Stimulated activated CD4-positive, alpha-beta T cell treated with anti-CD3 and anti-CD28 coated beads, TNF-alpha, amount 100 ng/mL, for 48 hours (primary cell): ENCODE results near the gene SRPK2.
"Not testable (repeated sequence)": the region's sequence is repeated elsewhere in the genome, so short reads cannot be mapped to it uniquely, and the experiment has no call there.

Experiments used
- DNase-seq, 3 donors: peaks; one replicate each; pipeline ENCODE4 v3.0.0-alpha.2; 2020; ENCODE audit warnings: low read depth in 3 of 3

The SRPK2 gene

DNA sequence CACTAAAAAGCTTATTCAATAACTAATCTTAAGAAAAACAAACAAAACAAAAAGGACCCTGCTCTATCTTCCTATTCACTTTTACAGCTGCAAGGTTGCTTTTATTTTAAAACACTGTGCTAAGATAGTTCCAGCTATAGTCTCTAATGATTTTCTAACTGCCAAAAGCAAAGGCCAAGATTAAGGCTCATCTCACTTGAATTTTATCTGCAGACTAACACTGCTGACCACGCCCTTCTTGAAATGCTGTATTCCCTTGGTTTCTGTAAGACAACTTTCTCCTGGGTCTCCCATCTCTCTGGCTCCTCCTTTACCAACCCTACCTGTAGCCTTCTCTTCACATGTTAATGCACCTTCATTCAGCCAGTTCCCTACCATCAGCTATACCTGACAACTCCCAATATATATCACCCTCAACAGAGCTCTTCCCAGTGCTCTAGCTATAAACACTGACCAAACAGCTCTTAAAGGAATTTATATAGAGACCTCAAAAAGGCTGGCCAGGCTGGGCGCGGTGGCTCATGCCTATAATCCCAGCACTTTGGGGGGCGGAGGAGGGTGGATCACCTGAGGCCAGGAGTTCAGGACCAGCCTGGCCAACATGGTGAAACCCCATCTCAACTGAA, 11.7 kb downstream of the SRPK2 start:
- DNase-seq, result no peak

GRCh38 chr7:105369944-105370343, 18.8 kb downstream of the SRPK2 start:
- DNase-seq, result no peak

DNA sequence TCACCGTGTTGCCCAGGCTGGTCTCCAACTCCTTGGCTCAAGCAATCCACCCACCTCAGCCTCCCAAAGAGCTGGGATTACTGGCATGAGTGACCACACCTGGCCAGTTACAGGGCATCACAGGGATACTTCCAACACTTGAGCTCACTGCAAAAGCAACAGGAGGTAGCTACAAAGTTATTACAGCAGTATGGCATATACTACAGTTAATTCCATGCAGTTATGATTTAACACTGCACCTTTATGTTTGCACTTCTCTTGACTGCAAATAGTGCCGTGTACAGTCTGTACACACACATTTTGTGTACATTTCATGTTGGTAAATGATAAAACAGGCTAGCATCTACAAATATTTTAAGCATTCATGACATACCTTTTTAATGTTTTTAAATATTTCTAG, 21.3 kb downstream of the SRPK2 start:
- no peak for DNase-seq

- no peak for DNase-seq
Observed at GRCh38 chr7:105365541-105366534, 22.9 kb downstream of the SRPK2 start.

DNA sequence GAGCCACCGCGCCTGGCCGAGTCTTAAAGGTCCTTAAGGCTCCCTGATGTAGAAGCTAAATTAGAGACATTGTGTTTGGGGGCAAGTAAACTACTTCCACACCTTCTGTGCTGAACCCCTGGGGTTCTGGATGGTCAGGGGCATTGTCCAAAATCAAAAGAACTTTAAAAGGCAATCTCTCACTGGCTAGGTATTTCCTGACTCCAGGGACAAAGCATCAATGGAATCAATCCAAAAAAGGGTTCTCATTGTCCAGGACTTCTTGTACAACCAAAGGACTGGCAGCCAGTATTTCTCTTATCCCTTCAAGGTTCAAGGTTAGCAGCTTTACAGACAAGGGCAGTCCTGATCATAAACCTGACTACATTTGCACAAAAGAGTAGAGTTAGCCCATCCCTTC, 24.0 kb downstream of the SRPK2 start:
- no peak for DNase-seq

DNA sequence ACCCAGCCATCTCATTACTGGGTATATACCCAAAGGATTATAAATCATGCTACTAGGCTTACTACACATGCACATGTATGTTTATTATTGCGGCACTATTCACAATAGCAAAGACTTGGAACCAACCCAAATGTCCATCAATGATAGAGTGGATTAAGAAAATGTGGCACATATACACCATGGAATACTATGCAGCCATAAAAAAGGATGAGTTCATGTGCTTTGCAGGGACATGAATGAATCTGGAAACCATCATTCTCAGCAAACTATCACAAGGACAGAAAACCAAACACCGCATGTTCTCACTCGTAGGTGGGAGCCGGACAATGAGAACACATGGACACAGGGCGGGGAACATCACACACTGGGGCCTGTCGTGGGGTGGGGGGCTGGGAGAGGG, 25.1 kb downstream of the SRPK2 start:
- not testable (repeated sequence) for DNase-seq

- not testable (repeated sequence) for DNase-seq
Observed at GRCh38 chr7:105362685-105363084, 26.0 kb downstream of the SRPK2 start.

DNA sequence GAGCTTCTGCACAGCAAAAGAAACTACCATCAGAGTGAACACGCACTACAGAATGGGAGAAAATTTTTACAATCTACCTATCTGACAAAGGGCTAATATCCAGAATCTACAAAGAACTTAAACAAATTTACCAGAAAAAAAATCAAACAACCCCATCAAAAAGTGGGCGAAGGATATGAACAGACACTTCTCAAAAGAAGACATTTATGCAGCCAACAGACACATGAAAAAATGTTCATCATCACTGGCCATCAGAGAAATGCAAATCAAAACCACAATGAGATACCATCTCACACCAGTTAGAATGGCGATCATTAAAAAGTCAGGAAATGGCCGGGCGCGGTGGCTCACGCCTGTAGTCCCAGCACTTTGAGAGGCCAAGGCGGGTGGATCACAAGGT, 26.7 kb downstream of the SRPK2 start:
- DNase-seq, result not testable (repeated sequence)

DNA sequence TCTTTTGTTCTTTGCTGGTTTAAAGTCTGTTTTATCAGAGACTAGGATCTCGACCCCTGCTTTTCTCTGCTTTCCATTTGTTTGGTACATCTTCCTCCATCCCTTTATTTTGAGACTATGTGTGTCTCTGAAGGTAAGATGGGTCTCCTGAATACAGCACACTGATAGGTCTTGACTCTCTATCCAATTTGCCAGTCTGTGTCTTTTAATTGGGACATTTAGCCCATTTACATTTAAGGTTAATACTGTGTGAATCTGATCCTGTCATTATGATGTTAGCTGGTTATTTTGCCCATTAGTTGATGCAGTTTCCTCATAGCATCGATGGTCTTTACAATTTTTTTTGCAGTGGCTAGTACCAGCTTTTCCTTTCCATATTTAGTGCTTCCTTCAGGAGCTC, 28.6 kb downstream of the SRPK2 start:
- DNase-seq, result not testable (repeated sequence)

- no peak for DNase-seq
Observed at GRCh38 chr7:105355701-105356100, 33.0 kb downstream of the SRPK2 start.

GRCh38 chr7:105354383-105354782, 34.3 kb downstream of the SRPK2 start:
- DNase-seq, result no peak

- DNase-seq, result no peak
Observed at GRCh38 chr7:105353752-105354328, 34.9 kb downstream of the SRPK2 start.

- DNase-seq, result no peak
Observed at GRCh38 chr7:105352901-105353668, 35.6 kb downstream of the SRPK2 start.

DNA sequence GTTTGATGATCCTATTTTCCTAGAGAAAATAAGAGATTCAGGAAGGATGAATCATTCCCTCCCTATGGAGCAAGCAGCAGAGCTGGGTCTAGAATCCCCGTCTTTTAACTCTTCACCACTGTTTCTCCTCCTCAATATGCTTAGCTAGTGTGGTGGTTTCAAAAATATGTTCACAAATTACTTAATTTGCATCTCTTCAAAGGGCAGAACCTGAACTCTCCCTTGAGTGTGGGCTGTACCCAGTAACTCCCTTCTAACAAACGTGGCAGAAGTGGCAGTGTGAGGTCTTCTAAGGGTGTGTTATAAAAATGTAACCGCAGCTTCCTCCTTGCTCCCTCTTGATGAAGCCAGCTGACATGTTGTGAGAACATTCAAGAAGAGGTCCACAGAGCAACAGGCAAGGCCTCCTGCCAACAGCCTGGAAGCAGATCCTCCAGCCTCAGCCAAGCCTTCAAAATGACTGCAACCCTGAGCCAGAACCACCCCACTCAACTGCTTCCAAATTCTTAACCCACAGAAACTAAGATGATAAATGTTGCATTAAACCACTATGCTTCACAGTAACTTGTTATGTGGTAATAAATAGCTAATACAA, 36.6 kb downstream of the SRPK2 start:
- DNase-seq, result peak in 2 of 3 donors; percentile 21 to 32

DNA sequence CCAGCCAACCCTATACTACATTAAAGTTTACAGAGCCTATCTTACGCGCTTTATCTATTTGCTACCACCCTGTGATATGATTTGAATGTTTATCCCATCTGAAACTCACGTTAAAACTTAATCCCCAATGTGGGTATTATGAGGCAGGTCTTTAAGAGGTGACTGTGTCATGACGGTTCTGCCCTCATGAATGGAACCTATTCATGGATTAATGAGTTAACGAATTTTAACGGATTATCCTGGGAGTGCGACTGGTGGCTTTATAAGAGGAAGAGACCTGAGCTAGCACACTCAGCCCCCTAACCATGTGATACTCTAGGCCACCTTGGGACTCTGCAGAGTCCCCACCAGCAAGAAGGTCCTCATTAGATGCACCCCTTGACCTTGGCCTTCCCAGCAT, 37.8 kb downstream of the SRPK2 start:
- DNase-seq, result no peak

DNA sequence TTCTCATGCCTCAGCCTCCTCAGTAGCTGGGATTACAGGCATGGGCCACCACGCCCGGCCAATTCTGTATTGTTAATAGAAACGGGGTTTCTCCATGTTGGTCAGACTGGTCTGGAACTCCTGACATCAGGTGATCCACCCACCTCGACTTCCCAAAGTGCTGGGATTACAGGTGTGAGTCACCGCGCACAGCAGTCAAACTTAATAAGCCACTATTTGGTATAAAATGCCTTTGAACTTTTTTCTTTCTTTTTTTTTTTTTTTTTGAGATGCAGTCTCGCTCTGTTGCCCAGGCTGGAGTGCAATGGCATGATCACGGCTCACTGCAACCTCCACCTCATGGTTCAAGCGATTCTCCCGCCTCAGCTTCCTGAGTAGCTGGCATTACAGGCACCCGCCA, 40.5 kb downstream of the SRPK2 start:
- not testable (repeated sequence) for DNase-seq

DNA sequence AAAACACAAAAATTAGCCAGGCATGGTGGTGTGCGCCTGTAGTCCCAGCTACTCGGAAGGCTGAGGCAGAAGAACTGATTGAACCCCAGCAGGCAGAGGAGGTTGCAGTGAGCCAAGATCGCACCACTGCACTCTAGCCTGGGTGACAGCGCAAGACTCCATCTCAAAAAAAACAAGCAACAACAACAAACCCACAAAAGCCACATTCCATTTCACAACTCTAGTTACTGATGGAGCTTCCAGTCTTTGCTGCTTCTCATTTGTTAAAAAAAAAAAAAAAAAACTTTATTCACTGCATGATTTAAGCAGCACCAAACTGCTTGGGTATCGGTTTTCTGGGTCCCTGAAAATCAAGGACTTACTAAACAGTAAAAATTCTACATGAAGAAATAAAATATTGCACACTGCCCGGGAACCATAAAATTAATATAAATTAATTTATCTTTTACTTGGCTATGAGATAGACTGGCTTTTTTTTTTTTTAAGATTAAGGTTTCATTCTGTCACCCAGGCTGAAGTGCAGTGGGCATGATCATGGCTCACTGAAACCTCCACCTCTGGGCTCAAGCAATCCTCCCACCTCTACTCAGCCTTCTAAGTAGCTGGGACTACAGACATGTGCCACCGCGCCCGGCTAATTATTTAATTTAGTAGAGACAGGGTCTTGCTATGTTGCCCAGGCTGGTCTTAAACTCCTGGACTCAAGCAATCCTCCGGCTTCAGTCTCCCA, 42.0 kb downstream of the SRPK2 start:
- no peak for DNase-seq

GRCh38 chr7:105346138-105346537, 42.6 kb downstream of the SRPK2 start:
- DNase-seq, result no peak

GRCh38 chr7:105345725-105346124, 43.0 kb downstream of the SRPK2 start:
- no peak for DNase-seq

GRCh38 chr7:105345003-105345402, 43.7 kb downstream of the SRPK2 start:
- no peak for DNase-seq
